Liver (tissue), 9 donors: ENCODE data around the gene EIF4B. TPM values are rescaled to one million over a fixed set of nuclear protein-coding genes. Genes with fewer than 3 reads are reported as not detected.

Experiments
- DNase-seq: peaks from one replicate; pipeline ENCODE4 v3.0.0-alpha.2; 2017; ENCODE audit warnings: low spot score
- H3K27ac ChIP-seq, 2 donors: one replicate each; pipeline ENCODE4 v1.7.0; 2013; ENCODE audit warnings: inconsistent platforms in 2 of 2, low read length in 2 of 2, control low read depth in 1 of 2, low read depth in 1 of 2, mild to moderate bottlenecking in 1 of 2
- H3K27me3 ChIP-seq, 4 donors: one replicate each; pipeline versions ENCODE4 v1.6.1 to v1.7.0; 2013; ENCODE audit warnings: low read length in 3 of 4, inconsistent platforms in 1 of 4, mild to moderate bottlenecking in 1 of 4, moderate library complexity in 1 of 4; ENCODE audit not compliant: control insufficient read depth in 4 of 4, insufficient read depth in 4 of 4
- H3K36me3 ChIP-seq, 4 donors: one replicate each; pipeline versions ENCODE4 v1.6.1 to v1.7.0; 2013; ENCODE audit warnings: low read length in 3 of 4, mild to moderate bottlenecking in 3 of 4, low read depth in 1 of 4, moderate library complexity in 1 of 4; ENCODE audit not compliant: control insufficient read depth in 4 of 4, insufficient read depth in 3 of 4
- H3K4me1 ChIP-seq, 4 donors: one replicate each; pipeline versions ENCODE4 v1.6.1 to v1.7.0; 2013; ENCODE audit warnings: low read length in 3 of 4, mild to moderate bottlenecking in 3 of 4, moderate library complexity in 1 of 4; ENCODE audit not compliant: control insufficient read depth in 4 of 4, insufficient read depth in 4 of 4
- H3K4me3 ChIP-seq, 3 donors: one replicate each; pipeline versions ENCODE4 v1.6.1 to v1.7.0; 2013; ENCODE audit warnings: low read length in 3 of 3, control low read depth in 1 of 3, low read depth in 1 of 3, mild to moderate bottlenecking in 1 of 3
- H3K9ac ChIP-seq, 2 donors: one replicate each; pipeline ENCODE4 v1.7.0; 2013; ENCODE audit warnings: low read length in 2 of 2, mild to moderate bottlenecking in 2 of 2, moderate library complexity in 2 of 2, control low read depth in 1 of 2, low read depth in 1 of 2
- H3K9me3 ChIP-seq, 4 donors: one replicate each; pipeline versions ENCODE4 v1.6.1 to v1.7.0; 2013; ENCODE audit warnings: low read length in 3 of 4; ENCODE audit not compliant: control insufficient read depth in 4 of 4
- ATF3 ChIP-seq: IDR thresholded peaks from 2 replicates; pipeline ENCODE4 v1.6.1; 2016; ENCODE audit warnings: antibody characterized with exemption
- CTCF ChIP-seq: fragments of 150-350 bp; IDR thresholded peaks from 2 replicates; pipeline ENCODE4 v1.5.1; 2017; ENCODE audit warnings: improper control_type of control experiment, low read depth, low read length; ENCODE audit not compliant: missing input control
- EGR1 ChIP-seq, 2 donors: IDR thresholded peaks; 2 replicates each; pipeline ENCODE4 v1.6.1; 2016 to 2018; ENCODE audit warnings: antibody characterized with exemption in 2 of 2, low read depth in 2 of 2
- FOXA1 ChIP-seq: IDR thresholded peaks from 2 replicates; pipeline ENCODE4 v1.6.1; 2016; ENCODE audit warnings: antibody characterized with exemption
- FOXA2 ChIP-seq: IDR thresholded peaks from 2 replicates; pipeline ENCODE4 v1.6.1; 2016; ENCODE audit warnings: antibody characterized with exemption
- GABPA ChIP-seq, 2 donors: IDR thresholded peaks in 1 of 2; conservative IDR thresholded peaks in 1 of 2; 2 replicates each; pipeline ENCODE4 v1.6.1; 2016; ENCODE audit warnings: antibody characterized with exemption in 2 of 2, mild to moderate bottlenecking in 1 of 2, moderate library complexity in 1 of 2
- HNF4A ChIP-seq, 2 donors: conservative IDR thresholded peaks; 2 replicates each; pipeline ENCODE4 v1.6.1; 2016; ENCODE audit warnings: antibody characterized with exemption in 2 of 2, mild to moderate bottlenecking in 2 of 2
- HNF4G ChIP-seq: IDR thresholded peaks from 2 replicates; pipeline ENCODE4 v1.6.1; 2016; ENCODE audit warnings: antibody characterized with exemption
- JUND ChIP-seq, 2 donors: IDR thresholded peaks; 2 replicates each; pipeline ENCODE4 v1.6.1; 2016; ENCODE audit warnings: antibody characterized with exemption in 2 of 2
- NR2F2 ChIP-seq: IDR thresholded peaks from 2 replicates; pipeline ENCODE4 v1.6.1; 2016; ENCODE audit warnings: antibody characterized with exemption
- RAD21 ChIP-seq, 2 donors: IDR thresholded peaks; 2 replicates each; pipeline ENCODE4 v1.6.1; 2016; ENCODE audit warnings: antibody characterized with exemption in 2 of 2, mild to moderate bottlenecking in 2 of 2
- SP1 ChIP-seq: IDR thresholded peaks from 2 replicates; pipeline ENCODE4 v1.6.1; 2018; ENCODE audit warnings: antibody characterized with exemption, mild to moderate bottlenecking
- TAF1 ChIP-seq: conservative IDR thresholded peaks from 2 replicates; pipeline ENCODE4 v1.6.1; 2016; ENCODE audit warnings: antibody characterized with exemption, mild to moderate bottlenecking
- YY1 ChIP-seq: IDR thresholded peaks from 2 replicates; pipeline ENCODE4 v1.6.1; 2016; ENCODE audit warnings: antibody characterized with exemption, mild to moderate bottlenecking
- WGBS: extraction: QIAGEN DNeasy Blood & Tissue Kit; methylation state at CpG from one replicate; pipeline ENCODE4 v1.1.7; 2013; 5-methylcytosine and 5-hydroxymethylcytosine counted together
- polyA plus RNA-seq, 2 donors: library from polyadenylated mRNA; stranded (reverse) in 1 of 2; unstranded in 1 of 2; fragments of 200-250 nt in 1 of 2; fragments of >200 nt in 1 of 2; fragmentation: Nextera tagmentation in 1 of 2; extraction: Ambion mirVana in 1 of 2; gene quantifications; one replicate each; pipeline versions ENCODE4 v1.2.1 to v1.2.3, GENCODE V29; 2013 to 2015
- total RNA-seq, 2 donors: library from RNA; depleted of rRNA; stranded (reverse); fragments of >200 nt; gene quantifications; one replicate each; pipeline ENCODE4 v1.2.3, GENCODE V29; 2014
- TF ChIP-seq, protein P1 (sequence below): IDR thresholded peaks from 2 replicates; pipeline ENCODE4 v1.6.1; 2016; ENCODE audit warnings: antibody characterized with exemption
- TF ChIP-seq, protein P2 (sequence below): IDR thresholded peaks from 2 replicates; pipeline ENCODE4 v1.6.1; 2016; ENCODE audit warnings: antibody characterized with exemption, mild to moderate bottlenecking
- TF ChIP-seq, protein P3 (sequence below): IDR thresholded peaks from 2 replicates; pipeline ENCODE4 v1.6.1; 2016; ENCODE audit warnings: antibody characterized with exemption
- donor health status: healthy.
- donor health status: healthy.
- donor health status: healthy.
- donor health status: healthy.
- donor health status: healthy.

Gene EIF4B
- total and polyA plus RNA-seq, 4 donors, result 32.1 to 273 (median 169) TPM

- Histone ChIP-seq H3K9me3 (no peaks in the 10 kb centered on the region), H3K9ac (no peak overlapping the region), H3K4me3 (no peak overlapping the region), H3K4me1 (peaks cover 18 to 40% (median 27%) of the 10 kb centered on the region in 4 donors), H3K27ac (peak overlapping the region; percentile 48 to 49), H3K27me3 (no peaks in the 10 kb centered on the region), H3K36me3 (peaks cover 3 to 30% (median 13%) of the 10 kb centered on the region in 4 donors)
- peak; percentile 19 for DNase-seq
- TF ChIP-seq YY1 (no peak), NR2F2 (peak; percentile 52), FOXA1 (no peak), RAD21 (IDR thresholded peaks at IDR 0.05) (peak in 1 of 2 donors; percentile 6)
- 67% methylated on average over 13 of the region's 13 CpGs for WGBS
Measured at GRCh38 chr12:53063708-53064612, 57.7 kb downstream of the EIF4B start.

- WGBS, result 82% methylated on average over 11 of the region's 11 CpGs
- H3K4me3 ChIP-seq, result no peak overlapping the region
- no peak overlapping the region for H3K9ac ChIP-seq
- H3K9me3 ChIP-seq, result no peaks in the 10 kb centered on the region
- TF ChIP-seq FOXA2 (no peak), TAF1 (no peak), JUND (IDR thresholded peaks at IDR 0.05) (no peak), FOXA1 (no peak), CTCF (no peak), NR2F2 (no peak), ATF3 (no peak), HNF4G (no peak), SP1 (no peak), EGR1 (IDR thresholded peaks at IDR 0.05; ENCODE audit: low read depth in 2 of 2) (no peak), GABPA (IDR thresholded peaks at IDR 0.05 in 1 of 2, conservative IDR thresholded peaks at IDR 0.05 in 1 of 2) (no peak), HNF4A (conservative IDR thresholded peaks at IDR 0.05) (no peak)
- TF ChIP-seq, protein P1, sequence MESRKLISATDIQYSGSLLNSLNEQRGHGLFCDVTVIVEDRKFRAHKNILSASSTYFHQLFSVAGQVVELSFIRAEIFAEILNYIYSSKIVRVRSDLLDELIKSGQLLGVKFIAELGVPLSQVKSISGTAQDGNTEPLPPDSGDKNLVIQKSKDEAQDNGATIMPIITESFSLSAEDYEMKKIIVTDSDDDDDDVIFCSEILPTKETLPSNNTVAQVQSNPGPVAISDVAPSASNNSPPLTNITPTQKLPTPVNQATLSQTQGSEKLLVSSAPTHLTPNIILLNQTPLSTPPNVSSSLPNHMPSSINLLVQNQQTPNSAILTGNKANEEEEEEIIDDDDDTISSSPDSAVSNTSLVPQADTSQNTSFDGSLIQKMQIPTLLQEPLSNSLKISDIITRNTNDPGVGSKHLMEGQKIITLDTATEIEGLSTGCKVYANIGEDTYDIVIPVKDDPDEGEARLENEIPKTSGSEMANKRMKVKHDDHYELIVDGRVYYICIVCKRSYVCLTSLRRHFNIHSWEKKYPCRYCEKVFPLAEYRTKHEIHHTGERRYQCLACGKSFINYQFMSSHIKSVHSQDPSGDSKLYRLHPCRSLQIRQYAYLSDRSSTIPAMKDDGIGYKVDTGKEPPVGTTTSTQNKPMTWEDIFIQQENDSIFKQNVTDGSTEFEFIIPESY, result no peak
- TF ChIP-seq, protein P2, sequence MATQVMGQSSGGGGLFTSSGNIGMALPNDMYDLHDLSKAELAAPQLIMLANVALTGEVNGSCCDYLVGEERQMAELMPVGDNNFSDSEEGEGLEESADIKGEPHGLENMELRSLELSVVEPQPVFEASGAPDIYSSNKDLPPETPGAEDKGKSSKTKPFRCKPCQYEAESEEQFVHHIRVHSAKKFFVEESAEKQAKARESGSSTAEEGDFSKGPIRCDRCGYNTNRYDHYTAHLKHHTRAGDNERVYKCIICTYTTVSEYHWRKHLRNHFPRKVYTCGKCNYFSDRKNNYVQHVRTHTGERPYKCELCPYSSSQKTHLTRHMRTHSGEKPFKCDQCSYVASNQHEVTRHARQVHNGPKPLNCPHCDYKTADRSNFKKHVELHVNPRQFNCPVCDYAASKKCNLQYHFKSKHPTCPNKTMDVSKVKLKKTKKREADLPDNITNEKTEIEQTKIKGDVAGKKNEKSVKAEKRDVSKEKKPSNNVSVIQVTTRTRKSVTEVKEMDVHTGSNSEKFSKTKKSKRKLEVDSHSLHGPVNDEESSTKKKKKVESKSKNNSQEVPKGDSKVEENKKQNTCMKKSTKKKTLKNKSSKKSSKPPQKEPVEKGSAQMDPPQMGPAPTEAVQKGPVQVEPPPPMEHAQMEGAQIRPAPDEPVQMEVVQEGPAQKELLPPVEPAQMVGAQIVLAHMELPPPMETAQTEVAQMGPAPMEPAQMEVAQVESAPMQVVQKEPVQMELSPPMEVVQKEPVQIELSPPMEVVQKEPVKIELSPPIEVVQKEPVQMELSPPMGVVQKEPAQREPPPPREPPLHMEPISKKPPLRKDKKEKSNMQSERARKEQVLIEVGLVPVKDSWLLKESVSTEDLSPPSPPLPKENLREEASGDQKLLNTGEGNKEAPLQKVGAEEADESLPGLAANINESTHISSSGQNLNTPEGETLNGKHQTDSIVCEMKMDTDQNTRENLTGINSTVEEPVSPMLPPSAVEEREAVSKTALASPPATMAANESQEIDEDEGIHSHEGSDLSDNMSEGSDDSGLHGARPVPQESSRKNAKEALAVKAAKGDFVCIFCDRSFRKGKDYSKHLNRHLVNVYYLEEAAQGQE, result no peak
- TF ChIP-seq, protein P3, sequence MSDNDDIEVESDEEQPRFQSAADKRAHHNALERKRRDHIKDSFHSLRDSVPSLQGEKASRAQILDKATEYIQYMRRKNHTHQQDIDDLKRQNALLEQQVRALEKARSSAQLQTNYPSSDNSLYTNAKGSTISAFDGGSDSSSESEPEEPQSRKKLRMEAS, result no peak
- peaks cover 14 to 36% (median 28%) of the 10 kb centered on the region in 4 donors for H3K4me1 ChIP-seq
- DNase-seq, result peak; percentile 28
- H3K36me3 ChIP-seq, result peaks cover 3 to 26% (median 13%) of the 10 kb centered on the region in 4 donors
- peak overlapping the region; percentile 15 to 44 for H3K27ac ChIP-seq
- H3K27me3 ChIP-seq, result no peaks in the 10 kb centered on the region
Measured at GRCh38 chr12:53064613-53065436, 58.6 kb downstream of the EIF4B start.
